HG02588 (cell line): ENCODE measurements around the gene COL9A2.
A peak's percentile ranks its signal among the peaks of the same experiment; 100 is the strongest.

ENCODE experiments used
- ATAC-seq: cut with Tn5 transposase; IDR thresholded peaks from one replicate; pipeline ENCODE4 v1.9.1; 2021; ENCODE audit warnings: mild to moderate bottlenecking, moderate library complexity; ENCODE audit not compliant: unreplicated experiment

The COL9A2 gene

DNA sequence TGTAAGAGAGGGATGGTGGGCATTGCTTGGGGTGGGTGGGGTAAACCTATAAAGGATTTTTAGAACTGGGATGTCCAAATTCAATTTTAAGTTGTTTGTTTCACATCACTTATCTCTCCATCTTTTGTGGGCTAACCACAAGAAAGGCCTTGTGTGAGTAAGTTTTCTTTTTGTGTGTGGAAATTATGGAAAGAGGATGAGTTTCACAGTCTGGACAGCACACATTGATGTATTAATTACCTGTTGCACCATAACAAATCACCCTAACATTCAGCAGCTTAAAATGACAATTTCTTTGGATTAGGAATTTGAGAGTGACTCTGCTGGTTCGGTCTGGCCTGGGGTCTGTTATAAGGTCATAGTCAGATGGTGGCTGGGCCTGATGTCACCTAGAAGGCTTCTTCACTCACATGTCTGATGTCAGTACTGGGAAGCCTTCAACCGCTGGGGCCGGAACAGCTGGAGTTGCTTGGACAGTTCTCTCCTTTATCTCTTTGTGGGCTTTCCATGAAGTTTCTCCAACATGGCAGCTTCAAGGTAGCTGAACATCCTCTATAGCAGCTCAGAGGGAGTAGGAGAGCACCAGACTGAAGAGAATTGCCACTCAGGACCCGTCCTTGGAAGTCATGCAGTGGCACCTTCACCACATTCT is 2.0 kb upstream of the COL9A2 start:
- ATAC-seq: no peak

GRCh38 chr1:40318476-40318875 is 1.4 kb upstream of the COL9A2 start:
- no peak for ATAC-seq

- no peak for ATAC-seq
Observed at GRCh38 chr1:40317394-40318074, 448 bp upstream of the COL9A2 start.

DNA sequence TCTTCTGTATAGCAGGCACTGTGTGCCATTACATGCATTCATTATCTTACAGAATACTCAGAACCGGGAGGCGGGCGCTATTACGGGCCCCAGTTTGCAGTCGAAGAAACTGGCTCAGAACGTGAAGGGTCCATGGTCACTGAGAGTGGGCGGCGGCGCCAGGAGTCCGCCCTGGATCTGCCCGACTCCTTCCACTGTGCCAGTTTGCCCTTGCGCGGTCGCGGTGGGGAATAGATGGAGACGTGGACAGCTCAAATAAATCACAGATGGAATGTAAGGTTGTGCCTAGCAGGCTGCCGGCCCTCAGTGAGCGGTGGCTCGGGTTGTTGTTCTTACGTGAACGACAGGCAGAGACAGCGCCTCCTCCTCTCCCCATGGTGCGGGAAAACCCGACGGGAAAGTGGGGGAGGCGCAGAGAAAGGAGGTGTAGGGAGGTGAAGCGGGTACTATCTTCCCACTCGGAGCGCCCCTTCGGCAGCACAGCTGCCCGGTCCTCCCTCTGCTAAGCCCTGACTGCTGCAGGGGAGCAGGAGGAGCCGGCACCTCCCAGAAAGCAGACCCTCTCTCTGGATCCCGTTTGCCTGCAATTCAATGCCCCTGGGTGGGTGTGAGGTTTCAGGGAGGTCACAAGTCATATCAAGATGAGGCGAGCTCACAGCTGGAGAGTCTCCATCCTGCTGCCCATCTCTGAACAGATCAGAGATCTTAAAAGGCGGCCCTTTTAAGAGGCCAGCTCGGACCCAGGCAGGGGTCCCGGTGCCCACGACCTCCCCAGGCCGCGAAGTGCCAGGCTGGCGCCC is 1.1 kb downstream of the COL9A2 start:
- ATAC-seq: no peak

- ATAC-seq: peak; percentile 46
Observed at GRCh38 chr1:40315239-40315794, 1.8 kb downstream of the COL9A2 start.

- no peak for ATAC-seq
Observed at GRCh38 chr1:40314721-40315238, 2.3 kb downstream of the COL9A2 start.

- no peak for ATAC-seq
Observed at GRCh38 chr1:40313958-40314720, 2.9 kb downstream of the COL9A2 start.

GRCh38 chr1:40313329-40313957 is 3.6 kb downstream of the COL9A2 start:
- ATAC-seq: no peak

GRCh38 chr1:40312238-40313205 is 4.6 kb downstream of the COL9A2 start:
- ATAC-seq: peak; percentile 41

GRCh38 chr1:40311692-40312091 is 5.4 kb downstream of the COL9A2 start:
- ATAC-seq: no peak

- no peak for ATAC-seq
Observed at GRCh38 chr1:40310983-40311642, 6.0 kb downstream of the COL9A2 start.

- no peak for ATAC-seq
Observed at GRCh38 chr1:40310129-40310461, 7.0 kb downstream of the COL9A2 start.

DNA sequence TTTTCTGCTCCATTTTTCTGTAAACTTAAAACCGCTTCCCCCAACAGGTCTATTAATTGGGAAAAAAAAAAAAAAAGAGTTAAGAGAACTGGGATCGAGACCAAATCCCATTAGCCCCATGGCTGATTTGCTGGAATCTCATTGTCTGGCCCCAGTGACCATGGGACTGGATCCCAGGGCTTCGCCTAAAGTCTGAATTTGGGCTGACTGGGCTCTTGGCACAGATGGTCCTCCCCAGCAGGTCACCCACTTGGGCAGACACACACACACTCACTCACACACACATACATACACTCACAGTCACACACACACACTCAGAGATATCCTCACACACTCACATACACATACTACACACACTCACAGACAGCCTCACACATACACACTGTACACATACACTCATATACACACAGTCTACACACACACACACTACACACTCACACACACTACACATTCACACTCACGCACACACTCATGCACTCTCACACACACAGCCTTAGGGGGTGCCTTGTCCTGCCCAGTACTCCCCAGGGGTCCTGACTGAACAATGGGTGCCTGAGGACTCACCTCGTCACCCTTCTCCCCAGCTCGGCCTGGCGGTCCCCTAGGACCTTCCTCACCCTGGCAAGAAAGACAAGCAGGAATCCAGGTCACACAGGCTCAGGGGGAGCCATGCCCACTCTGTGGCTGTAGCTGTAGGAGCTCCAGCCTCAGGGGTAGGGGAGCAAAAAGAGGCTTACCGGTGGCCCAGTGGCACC is 7.5 kb downstream of the COL9A2 start:
- no peak for ATAC-seq

- no peak for ATAC-seq
Observed at GRCh38 chr1:40308036-40308727, 8.9 kb downstream of the COL9A2 start.

- no peak for ATAC-seq
Observed at GRCh38 chr1:40307186-40307585, 9.9 kb downstream of the COL9A2 start.

DNA sequence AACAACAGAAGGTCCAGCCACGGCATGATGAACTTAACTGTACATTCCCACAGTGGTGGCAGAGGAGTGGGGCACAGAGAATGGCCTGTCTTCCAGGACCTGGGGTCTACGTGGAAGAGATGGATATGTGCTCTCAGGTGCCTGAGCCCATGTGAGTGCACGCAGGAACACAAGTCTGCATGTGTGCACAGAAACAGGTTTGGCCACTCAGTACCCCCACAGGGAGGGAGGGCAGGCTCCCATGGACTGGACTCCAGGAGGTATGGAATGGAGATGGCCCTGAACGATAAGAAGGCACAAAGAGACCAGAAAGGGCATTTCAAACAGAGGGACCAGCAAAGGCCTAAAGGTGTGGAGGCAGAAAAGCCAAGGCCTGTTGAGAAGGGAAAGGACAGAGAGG is 10.8 kb downstream of the COL9A2 start:
- no peak for ATAC-seq

- ATAC-seq: no peak
Observed at GRCh38 chr1:40305871-40306270, 11.2 kb downstream of the COL9A2 start.
